Measurements from ENCODE around the gene RGP1. TPM values are rescaled to one million over a fixed set of nuclear protein-coding genes. Genes with fewer than 3 reads are reported as not detected.

RGP1 gene, protein sequence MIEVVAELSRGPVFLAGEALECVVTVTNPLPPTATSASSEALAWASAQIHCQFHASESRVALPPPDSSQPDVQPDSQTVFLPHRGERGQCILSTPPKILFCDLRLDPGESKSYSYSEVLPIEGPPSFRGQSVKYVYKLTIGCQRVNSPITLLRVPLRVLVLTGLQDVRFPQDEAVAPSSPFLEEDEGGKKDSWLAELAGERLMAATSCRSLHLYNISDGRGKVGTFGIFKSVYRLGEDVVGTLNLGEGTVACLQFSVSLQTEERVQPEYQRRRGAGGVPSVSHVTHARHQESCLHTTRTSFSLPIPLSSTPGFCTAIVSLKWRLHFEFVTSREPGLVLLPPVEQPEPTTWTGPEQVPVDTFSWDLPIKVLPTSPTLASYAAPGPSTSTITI
- 11.3 to 19.1 TPM (median 16.9 TPM) in 5 replicates for total RNA-seq (2022; extraction: Qiagen RNA extraction; ENCODE audit: low read depth)

GRCh38 chr9:35748858-35749514 lies at the start of gene RGP1, which contains the start of gene GBA2:
Gene RGP1 (plus strand): TSS chr9:35749287. CDS start chr9:35749756, 469 bp downstream.
Gene GBA2 (minus strand): TSS chr9:35749228. CDS start chr9:35748704, 524 bp downstream.

GRCh38 chr9:35732185-35732799 lies 16.8 kb upstream of the RGP1 start, which contains the start of the genes CREB3 and TLN1:
Gene CREB3 (plus strand): TSS chr9:35732666. CDS start chr9:35732773, 107 bp downstream.
Gene TLN1 (minus strand): TSS chr9:35732195. CDS start chr9:35725694, 6,501 bp downstream.

GRCh38 chr9:35754264-35754663 lies 5.2 kb downstream of the RGP1 start, which contains the start of gene MSMP:
Gene MSMP (minus strand): TSS chr9:35754276. CDS start chr9:35754129, 147 bp downstream.

DNA sequence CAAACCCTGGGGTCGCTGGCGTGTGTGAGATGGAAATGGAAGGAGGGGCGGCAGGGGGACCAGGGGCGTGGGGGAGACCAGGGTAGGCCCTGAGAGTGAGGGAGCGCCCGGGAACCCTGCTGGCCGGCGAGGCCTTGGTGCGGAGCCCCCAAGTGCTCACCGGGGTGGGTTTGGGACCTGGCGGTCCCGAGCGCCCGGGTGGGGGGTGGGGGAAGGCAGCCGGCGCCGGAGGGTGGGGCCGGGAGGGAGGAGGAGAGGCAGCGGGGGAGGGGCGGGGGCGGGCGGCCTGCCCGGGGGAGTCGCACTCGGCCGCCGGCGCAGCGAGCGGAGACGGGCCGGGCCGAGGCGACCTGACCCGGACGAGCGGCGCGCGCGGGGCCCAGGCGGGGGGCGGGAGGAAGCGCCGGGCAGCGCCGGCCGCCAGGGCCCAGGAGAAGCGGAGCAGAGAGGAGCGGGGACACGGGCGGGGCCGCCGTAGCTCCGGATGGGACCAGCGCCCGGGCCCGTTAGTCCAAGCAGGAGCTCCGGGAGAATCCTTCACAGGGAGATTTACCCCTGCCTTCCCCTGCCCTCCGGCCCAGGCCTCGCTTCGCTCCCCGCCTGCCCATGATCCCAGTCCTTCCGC lies 42.3 kb downstream of the RGP1 start, which contains the start of gene NPR2:
TSS of gene NPR2 (plus strand) at position 295 of the 625 bp plus-strand sequence. CDS start 818 bp downstream, outside the sequence.

Other genes starting within 250 kb of the RGP1 start
- gene TESK1, start 144.0 kb upstream of the RGP1 start, total RNA-seq (2022; extraction: Qiagen RNA extraction; ENCODE audit: low read depth), result 22.7 to 34.4 TPM (median 30.2 TPM) in 5 replicates
- gene CD72, start 130.9 kb upstream of the RGP1 start, total RNA-seq (2022; extraction: Qiagen RNA extraction; ENCODE audit: low read depth), result 0.11 to 0.41 TPM (median 0.18 TPM) in 4 of 5 replicates, not detected in the other
- not detected in 5 replicates for gene SIT1, start 98.4 kb upstream of the RGP1 start, total RNA-seq (2022; extraction: Qiagen RNA extraction; ENCODE audit: low read depth)
- gene RMRP, start 91.3 kb upstream of the RGP1 start, total RNA-seq (2022; extraction: Qiagen RNA extraction; ENCODE audit: low read depth), result 7.2 to 17.6 TPM (median 8.8 TPM) in 3 of 5 replicates, not detected in the others
- gene CCDC107, start 91.0 kb upstream of the RGP1 start, total RNA-seq (2022; extraction: Qiagen RNA extraction; ENCODE audit: low read depth), result 19.3 to 29.9 TPM (median 27.5 TPM) in 5 replicates
- 14.7 to 19.5 TPM (median 18.0 TPM) in 5 replicates for gene ARHGEF39, start 84.1 kb upstream of the RGP1 start, total RNA-seq (2022; extraction: Qiagen RNA extraction; ENCODE audit: low read depth)
- 3.0 to 7.1 TPM (median 6.1 TPM) in 5 replicates for gene CA9, start 75.4 kb upstream of the RGP1 start, total RNA-seq (2022; extraction: Qiagen RNA extraction; ENCODE audit: low read depth)
- 628 to 733 TPM (median 691 TPM) in 5 replicates for gene TPM2, start 59.4 kb upstream of the RGP1 start, total RNA-seq (2022; extraction: Qiagen RNA extraction; ENCODE audit: low read depth)
- 89.5 to 138 TPM (median 130 TPM) in 5 replicates for gene TLN1, start 17.1 kb upstream of the RGP1 start, total RNA-seq (2022; extraction: Qiagen RNA extraction; ENCODE audit: low read depth)
- gene CREB3, start 16.6 kb upstream of the RGP1 start, total RNA-seq (2022; extraction: Qiagen RNA extraction; ENCODE audit: low read depth), result 55.1 to 65.3 TPM (median 58.7 TPM) in 5 replicates
- 22.0 to 42.9 TPM (median 33.7 TPM) in 5 replicates for gene GBA2, start 59 bp upstream of the RGP1 start, total RNA-seq (2022; extraction: Qiagen RNA extraction; ENCODE audit: low read depth)
- 0.62 TPM in 1 of 5 replicates, not detected in the others for gene MSMP, start 5.0 kb downstream of the RGP1 start, total RNA-seq (2022; extraction: Qiagen RNA extraction; ENCODE audit: low read depth)
- gene NPR2, start 42.3 kb downstream of the RGP1 start, total RNA-seq (2022; extraction: Qiagen RNA extraction; ENCODE audit: low read depth), result 3.2 to 7.5 TPM (median 6.1 TPM) in 5 replicates
- gene SPAG8, start 63.0 kb downstream of the RGP1 start, total RNA-seq (2022; extraction: Qiagen RNA extraction; ENCODE audit: low read depth), result 0.32 to 0.72 TPM (median 0.56 TPM) in 4 of 5 replicates, not detected in the other
- gene HINT2, start 65.8 kb downstream of the RGP1 start, total RNA-seq (2022; extraction: Qiagen RNA extraction; ENCODE audit: low read depth), result 58.4 to 99.6 TPM (median 93.8 TPM) in 5 replicates
- not detected in 5 replicates for gene FAM221B, start 79.4 kb downstream of the RGP1 start, total RNA-seq (2022; extraction: Qiagen RNA extraction; ENCODE audit: low read depth)
- gene TMEM8B, start 79.9 kb downstream of the RGP1 start, total RNA-seq (2022; extraction: Qiagen RNA extraction; ENCODE audit: low read depth), result 1.8 to 4.3 TPM (median 3.1 TPM) in 5 replicates
- not detected in 5 replicates for gene OR13J1, start 121.1 kb downstream of the RGP1 start, total RNA-seq (2022; extraction: Qiagen RNA extraction; ENCODE audit: low read depth)
- 0.18 to 0.61 TPM (median 0.26 TPM) in 4 of 5 replicates, not detected in the other for gene HRCT1, start 156.9 kb downstream of the RGP1 start, total RNA-seq (2022; extraction: Qiagen RNA extraction; ENCODE audit: low read depth)
- gene SPAAR, start 160.2 kb downstream of the RGP1 start, total RNA-seq (2022; extraction: Qiagen RNA extraction; ENCODE audit: low read depth), result 0.15 to 0.16 TPM in 2 of 5 replicates, not detected in the others
- gene OR2S2, start 208.9 kb downstream of the RGP1 start, total RNA-seq (2022; extraction: Qiagen RNA extraction; ENCODE audit: low read depth), result not detected in 5 replicates

Data from A549 treated with ZK216348 at 1 μM for 4 hours (cell line).